NCI-H2196 treated with DMSO at 0.1 percent for 48 hours (cell line): ENCODE results near the gene ZNF695.
"Not testable (repeated sequence)": the region's sequence is repeated elsewhere in the genome, so short reads cannot be mapped to it uniquely, and the experiment has no call there.

Source experiments
- DNase-seq: peaks from one replicate; lab custom pipeline; 2025; ENCODE audit not compliant: unreplicated experiment; lab: John Stamatoyannopoulos, UW

Gene ZNF695

DNA sequence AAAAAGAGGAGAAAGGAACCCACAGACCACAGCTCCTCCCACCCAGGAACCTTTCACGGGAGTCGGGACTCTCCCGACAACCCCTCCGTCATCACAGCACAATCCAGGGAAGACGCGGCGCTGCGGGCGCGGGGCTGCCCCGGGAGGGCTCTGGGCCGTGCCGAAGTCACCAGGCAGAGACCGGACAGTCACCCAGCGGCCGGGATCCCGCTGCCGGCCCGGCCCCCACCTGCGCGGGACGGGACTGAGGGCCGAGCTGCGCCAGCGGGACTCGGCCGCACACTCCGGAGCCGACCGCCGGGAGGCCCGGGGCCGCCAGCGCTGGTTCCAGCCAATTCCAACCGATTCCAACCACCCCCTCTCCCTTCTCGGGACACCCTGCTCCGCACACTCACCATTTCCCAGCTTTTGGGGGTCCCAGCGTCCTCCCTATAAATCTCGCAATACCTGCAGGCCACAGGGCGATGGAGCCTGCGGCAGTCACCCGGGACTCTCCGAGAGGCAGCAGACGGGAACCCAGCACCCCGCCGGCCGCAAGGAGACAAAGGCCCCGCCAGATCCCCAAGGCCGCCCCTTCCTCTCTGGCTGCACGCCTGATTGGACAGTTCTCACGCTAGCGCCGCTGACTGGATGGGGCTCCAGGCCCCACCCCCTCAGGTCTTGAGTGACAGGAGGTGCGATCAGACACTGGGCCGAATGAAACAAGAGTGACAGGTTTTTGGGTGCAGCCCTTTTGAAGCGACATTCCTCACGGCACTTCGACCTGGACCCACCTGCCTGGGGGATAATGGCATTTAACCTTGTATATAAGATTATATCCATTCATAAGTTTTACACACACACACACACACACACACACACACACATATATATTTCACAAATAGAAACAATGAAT, at the start of gene ZNF695:
Gene ZNF695, minus strand, starts transcription at position 547 of the 895 bp plus-strand sequence. Its CDS starts 149 bp downstream, at position 398.
- peak; percentile 41 for DNase-seq

- no peak for DNase-seq
These were observed 48.2 kb upstream of the ZNF695 start for GRCh38 chr1:247056071-247056470.

DNA sequence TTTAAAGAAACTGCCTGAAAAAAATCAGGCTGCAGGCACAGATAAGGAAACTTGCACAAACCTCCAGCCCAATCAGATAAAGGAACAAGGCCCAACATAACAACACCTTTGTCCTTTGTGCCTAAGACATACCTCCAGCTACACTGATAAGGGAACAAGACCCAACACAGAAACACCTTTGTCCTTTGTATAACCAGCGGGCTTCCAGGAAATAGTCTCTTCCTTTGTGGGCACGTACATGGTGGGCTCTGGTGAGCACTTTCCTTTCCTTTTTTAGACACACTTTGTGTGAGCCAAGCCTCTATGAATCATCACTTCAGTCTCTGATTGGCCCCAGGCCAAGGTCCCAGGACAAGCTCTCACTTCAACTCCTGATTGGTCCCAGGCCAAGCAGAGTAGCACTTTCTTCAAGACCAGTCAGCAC, 47.1 kb upstream of the ZNF695 start:
- no peak for DNase-seq

DNA sequence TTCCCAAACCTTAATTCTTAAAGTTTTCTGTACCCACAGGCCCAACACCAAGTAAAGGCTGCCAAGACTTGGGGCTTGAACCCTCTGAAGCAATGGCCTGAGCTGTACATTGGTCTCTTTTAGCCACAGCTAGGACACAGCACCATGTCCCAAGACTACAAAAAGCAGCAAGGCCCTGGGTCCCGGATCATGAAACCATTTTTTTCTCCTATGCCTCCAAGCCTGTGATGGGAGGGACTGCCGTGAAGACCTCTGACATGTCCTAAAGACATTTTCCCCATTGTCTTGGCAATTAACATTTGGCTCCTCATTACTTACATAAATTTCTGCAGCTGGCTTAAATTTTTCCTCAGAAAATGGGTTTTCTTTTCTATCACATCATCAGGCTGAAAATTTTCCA, 39.8 kb upstream of the ZNF695 start:
- no peak for DNase-seq

DNA sequence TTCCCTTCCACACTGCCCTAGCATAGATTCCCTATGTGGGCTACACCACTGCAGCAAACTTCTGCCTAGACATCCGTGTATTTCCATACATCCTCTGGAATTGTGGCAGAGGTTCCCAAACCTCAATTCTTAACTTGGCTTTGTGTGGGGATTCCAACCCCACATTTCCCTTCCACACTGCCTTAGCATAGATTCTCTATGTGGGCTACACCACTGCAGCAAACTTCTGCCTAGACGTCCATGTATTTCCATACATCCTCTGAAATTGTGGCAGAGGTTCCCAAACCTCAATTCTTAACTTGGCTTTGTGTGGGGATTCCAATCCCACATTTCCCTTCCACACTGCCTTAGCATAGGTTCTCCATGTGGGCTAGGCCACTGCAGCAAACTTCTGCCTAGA, 39.4 kb upstream of the ZNF695 start:
- DNase-seq = no peak

- no peak for DNase-seq
These were observed 35.5 kb upstream of the ZNF695 start for GRCh38 chr1:247043406-247043805.

- DNase-seq = no peak
These were observed 29.9 kb upstream of the ZNF695 start for GRCh38 chr1:247037511-247038320.

DNA sequence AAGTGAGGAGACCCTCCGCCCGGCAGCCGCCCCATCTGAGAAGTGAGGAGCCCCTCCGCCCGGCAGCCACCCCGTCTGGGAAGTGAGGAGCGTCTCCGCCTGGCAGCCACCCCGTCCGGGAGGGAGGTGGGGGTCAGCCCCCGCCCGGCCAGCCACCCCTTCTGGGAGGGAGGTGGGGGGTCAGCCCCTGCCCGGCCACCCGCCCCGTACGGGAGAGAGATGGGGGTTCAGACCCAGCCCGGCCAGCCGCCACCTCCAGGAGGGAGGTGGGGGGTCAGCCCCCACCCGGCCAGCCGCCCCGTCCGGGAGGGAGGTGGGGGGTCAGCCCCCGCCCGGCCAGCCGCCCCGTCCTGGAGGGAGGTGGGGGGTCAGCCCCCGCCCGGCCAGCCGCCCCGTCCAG, 24.4 kb upstream of the ZNF695 start:
- DNase-seq = not testable (repeated sequence)

DNA sequence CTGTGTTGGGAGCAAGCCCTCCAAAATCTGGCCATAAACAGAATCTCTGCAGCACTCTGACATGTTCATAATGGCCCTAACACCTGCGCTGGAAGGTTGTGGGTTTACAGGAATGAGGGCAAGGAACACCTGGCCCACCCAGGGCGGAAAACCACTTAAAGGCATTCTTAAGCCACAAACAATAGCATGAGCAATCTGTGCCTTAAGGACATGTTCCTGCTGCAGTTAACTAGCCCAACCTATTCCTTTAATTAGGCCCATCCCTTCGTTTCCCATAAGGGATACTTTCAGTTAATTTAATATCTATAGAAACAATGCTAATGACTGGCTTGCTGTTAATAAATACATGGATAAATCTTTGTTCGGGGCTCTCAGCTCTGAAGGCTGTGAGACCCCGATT, 16.8 kb upstream of the ZNF695 start:
- not testable (repeated sequence) for DNase-seq

DNA sequence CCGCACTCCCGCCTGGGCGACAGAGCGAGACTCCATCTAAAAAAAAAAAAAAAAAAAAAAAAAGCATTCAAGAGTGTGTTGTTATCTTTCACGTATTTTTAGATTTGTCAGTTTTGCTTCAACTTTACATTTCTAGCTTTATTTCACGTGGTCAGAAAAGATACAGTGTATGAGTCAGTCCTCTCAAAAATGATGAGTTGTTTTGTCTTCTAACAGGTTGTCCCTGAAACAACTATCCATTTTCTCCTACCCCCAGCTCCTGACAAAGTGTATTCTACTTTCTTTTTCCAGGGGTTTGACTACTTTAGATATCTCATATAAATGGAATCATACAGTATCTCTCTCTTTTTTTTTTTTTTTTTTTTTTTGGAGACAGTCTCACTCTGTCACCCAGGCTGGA, 5.5 kb upstream of the ZNF695 start:
- no peak for DNase-seq

DNA sequence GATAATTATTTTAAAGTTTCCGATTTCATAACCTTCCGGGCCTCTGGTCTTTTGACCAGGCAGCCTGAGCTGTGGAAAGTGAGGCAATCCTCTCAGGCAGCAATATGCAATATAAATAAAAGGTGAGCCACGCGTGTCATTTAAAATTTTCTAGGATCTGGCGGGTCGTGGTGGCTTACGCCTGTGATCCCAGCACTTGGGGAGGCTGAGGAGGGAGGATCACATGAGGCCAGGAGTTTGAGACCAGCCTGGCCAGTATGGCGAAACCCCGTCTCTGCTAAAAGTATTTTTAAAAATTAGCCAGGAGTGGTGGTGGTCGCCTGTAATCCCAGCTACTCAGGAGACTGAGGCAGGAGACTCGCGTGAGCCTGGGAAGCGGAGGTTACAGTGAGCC, 546 bp upstream of the ZNF695 start:
- DNase-seq = no peak

DNA sequence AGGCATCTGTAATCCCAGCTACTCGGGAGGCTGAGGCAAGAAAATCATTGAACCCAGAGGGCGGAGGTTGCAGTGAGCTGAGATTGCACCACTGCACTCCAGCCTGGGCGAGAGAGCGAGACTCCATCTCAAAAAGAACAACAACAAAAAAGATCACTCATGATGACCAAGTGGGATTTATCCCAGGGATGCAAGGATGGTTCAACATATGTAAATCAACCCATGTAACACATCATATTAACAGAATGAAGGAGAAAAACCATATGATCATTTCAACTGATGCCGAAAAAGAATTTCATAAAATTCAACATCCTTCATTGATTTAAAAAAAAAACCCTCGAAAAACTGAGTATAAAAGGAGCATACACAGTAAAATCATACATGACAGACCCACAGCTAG, 3.8 kb downstream of the ZNF695 start:
- DNase-seq = not testable (repeated sequence)

- no peak for DNase-seq
These were observed 18.0 kb downstream of the ZNF695 start for GRCh38 chr1:246989901-246990300.

- no peak for DNase-seq
These were observed 19.5 kb downstream of the ZNF695 start for GRCh38 chr1:246988316-246988715.

GRCh38 chr1:246987083-246987690, 20.7 kb downstream of the ZNF695 start:
- no peak for DNase-seq

DNA sequence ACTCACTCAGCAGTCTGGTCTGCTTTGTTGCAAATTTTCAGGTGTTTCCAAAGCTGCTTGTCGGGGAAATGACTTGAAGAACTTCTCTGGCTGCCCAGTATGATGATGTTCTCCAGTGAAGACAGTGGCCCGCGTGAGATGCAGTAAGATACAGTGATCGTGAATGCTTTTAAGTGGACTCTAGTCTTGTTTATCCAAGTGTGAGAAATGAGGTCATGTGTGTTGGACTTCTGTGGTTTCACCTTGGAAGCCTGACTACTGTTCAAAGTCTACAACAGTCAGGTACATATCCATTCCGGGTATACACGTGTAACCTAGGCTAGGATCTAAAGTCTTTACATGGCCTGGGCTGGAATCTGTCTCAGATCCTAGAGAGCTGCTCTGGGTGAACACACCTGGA, 29.1 kb downstream of the ZNF695 start:
- DNase-seq = no peak

DNA sequence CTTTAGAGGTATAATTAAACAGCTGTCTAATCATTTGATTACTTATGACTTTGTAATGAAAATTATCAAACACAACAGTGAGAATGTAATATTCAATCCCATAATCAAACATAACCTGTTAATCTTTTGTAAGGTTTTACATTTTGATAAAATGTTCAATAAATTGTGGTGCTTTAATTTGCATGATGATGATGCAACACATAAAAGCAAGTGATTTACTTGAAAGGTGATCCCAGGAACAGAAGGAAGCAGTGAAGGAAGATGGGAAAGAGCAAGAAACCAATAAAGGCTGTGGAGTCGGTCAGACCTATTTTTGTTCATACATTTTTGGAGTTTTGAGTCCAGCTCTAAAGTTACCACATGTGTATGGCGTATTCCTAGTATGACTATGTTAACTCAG, 29.6 kb downstream of the ZNF695 start:
- DNase-seq = no peak

- no peak for DNase-seq
These were observed 35.9 kb downstream of the ZNF695 start for GRCh38 chr1:246971969-246972368.

GRCh38 chr1:246971090-246971721, 36.7 kb downstream of the ZNF695 start:
- DNase-seq = no peak

- DNase-seq = no peak
These were observed 38.2 kb downstream of the ZNF695 start for GRCh38 chr1:246969621-246970020.

DNA sequence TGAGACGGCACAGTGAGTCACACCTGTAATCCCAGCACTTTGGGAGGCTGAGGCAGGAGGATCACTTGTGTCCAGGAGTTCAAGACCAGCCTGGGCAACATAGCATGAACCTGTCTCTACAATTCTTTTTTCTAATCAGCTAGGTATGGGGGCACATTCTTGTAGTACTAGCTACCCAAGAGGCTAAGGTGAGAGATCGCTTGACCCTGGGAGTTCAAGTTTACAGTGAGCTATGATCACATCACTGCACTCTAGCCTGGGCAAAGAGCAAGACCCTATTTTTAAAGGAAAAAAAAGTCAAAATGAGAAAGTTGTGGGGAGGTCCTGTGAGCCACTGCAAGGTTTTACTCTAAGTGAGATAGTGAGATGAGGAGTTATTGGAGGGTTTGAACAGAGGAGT, 41.4 kb downstream of the ZNF695 start:
- DNase-seq = no peak
